CD8-positive, alpha-beta memory T cell (primary cell): ENCODE measurements around the gene OPCML. TPM values are rescaled to one million over a fixed set of nuclear protein-coding genes. Genes with fewer than 3 reads are reported as not detected.

Source experiments
- CTCF ChIA-PET: fragments of 350-600 bp; sonication (Branson Sonifier 250); formaldehyde crosslinking; loops from one replicate; lab custom pipeline; 2021; ENCODE audit warnings: antibody characterized with exemption; lab: Charles Lee
- POLR2A ChIA-PET: fragments of 350-600 bp; sonication (Branson Sonifier 250); formaldehyde crosslinking; loops from one replicate; lab custom pipeline; 2021; ENCODE audit warnings: antibody characterized with exemption; lab: Charles Lee
- DNase-seq, 5 donors: peaks; one replicate each; pipeline versions ENCODE4 v3.0.0 to v3.0.0-alpha.2; 2020 to 2022; ENCODE audit warnings: mixed read lengths in 1 of 5
- H3K27ac ChIP-seq: one replicate; pipeline ENCODE4 v1.7.0; 2013; ENCODE audit warnings: low read depth, mild to moderate bottlenecking, low read length, moderate library complexity
- H3K27me3 ChIP-seq: 2 replicates; pipeline ENCODE4 v1.7.0; 2013; ENCODE audit warnings: low read length, mild to moderate bottlenecking; ENCODE audit not compliant: insufficient read depth, poor library complexity, severe bottlenecking
- H3K36me3 ChIP-seq: 2 replicates; pipeline ENCODE4 v1.7.0; 2013; ENCODE audit warnings: mild to moderate bottlenecking, low read length, moderate library complexity; ENCODE audit not compliant: insufficient read depth
- H3K4me1 ChIP-seq: 2 replicates; pipeline ENCODE4 v1.7.0; 2013; ENCODE audit warnings: mild to moderate bottlenecking, low read length, moderate library complexity; ENCODE audit not compliant: insufficient read depth
- H3K4me3 ChIP-seq: 2 replicates; pipeline ENCODE4 v1.7.0; 2013; ENCODE audit warnings: mild to moderate bottlenecking, low read length
- H3K9me3 ChIP-seq: 2 replicates; pipeline ENCODE4 v1.7.0; 2013; ENCODE audit warnings: mild to moderate bottlenecking, low read length
- H3K27ac Mint-ChIP-seq, 8 donors: one replicate each; pipeline ENCODE4 v1.8.0; 2020 to 2021; ENCODE audit warnings: mixed read lengths in 8 of 8, mild to moderate bottlenecking in 6 of 8, inconsistent platforms in 3 of 8, moderate library complexity in 3 of 8
- H3K27me3 Mint-ChIP-seq, 2 donors: one replicate each; pipeline ENCODE4 v1.8.0; 2020 to 2021; ENCODE audit warnings: mixed read lengths in 2 of 2, mild to moderate bottlenecking in 1 of 2, moderate library complexity in 1 of 2
- H3K36me3 Mint-ChIP-seq, 3 donors: one replicate each; pipeline ENCODE4 v1.8.0; 2020 to 2021; ENCODE audit warnings: mixed read lengths in 3 of 3, inconsistent platforms in 1 of 3, mild to moderate bottlenecking in 1 of 3
- H3K4me1 Mint-ChIP-seq, 3 donors: one replicate each; pipeline ENCODE4 v1.8.0; 2020 to 2021; ENCODE audit warnings: mixed read lengths in 3 of 3, inconsistent platforms in 1 of 3, mild to moderate bottlenecking in 1 of 3
- H3K4me3 Mint-ChIP-seq, 7 donors: one replicate each; pipeline ENCODE4 v1.8.0; 2020 to 2021; ENCODE audit warnings: mixed read lengths in 7 of 7, mild to moderate bottlenecking in 6 of 7, moderate library complexity in 4 of 7, inconsistent platforms in 2 of 7
- H3K9me3 Mint-ChIP-seq, 5 donors: one replicate each; pipeline ENCODE4 v1.8.0; 2020 to 2022; ENCODE audit warnings: mixed read lengths in 5 of 5, mild to moderate bottlenecking in 3 of 5, moderate library complexity in 2 of 5, inconsistent platforms in 1 of 5
- polyA plus RNA-seq: library from polyadenylated mRNA; unstranded; fragments of 300-500 nt; fragmentation: Illumina TruSeq; gene quantifications from one replicate; pipeline ENCODE4 v1.2.3, GENCODE V29; 2021
- total RNA-seq, 2 experiments: library from RNA; stranded (reverse); gene quantifications; one replicate each; pipeline ENCODE4 v1.2.3, GENCODE V29; 2021

OPCML gene
- total and polyA plus RNA-seq, 3 experiments from 2014 or later: not detected

- H3K9me3 Mint-ChIP-seq: peaks cover 0 to 9% (median 3%) of the 10 kb centered on the region in 5 donors
- H3K27me3 ChIP-seq: no peaks in the 10 kb centered on the region
- ChIA-PET CTCF (no interaction called here), POLR2A (no interaction called here)
- no peaks in the 10 kb centered on the region for H3K9me3 ChIP-seq
- H3K4me1 ChIP-seq: no peaks in the 10 kb centered on the region
- H3K4me3 ChIP-seq: no peak overlapping the region
- H3K36me3 Mint-ChIP-seq: no peaks in the 10 kb centered on the region
- H3K4me3 Mint-ChIP-seq: no peak overlapping the region
- H3K27me3 Mint-ChIP-seq: peaks cover 0 to 4% of the 10 kb centered on the region in 2 donors
- H3K36me3 ChIP-seq: no peaks in the 10 kb centered on the region
- DNase-seq: no peak
- H3K27ac ChIP-seq: no peak overlapping the region
- no peaks in the 10 kb centered on the region for H3K4me1 Mint-ChIP-seq
- H3K27ac Mint-ChIP-seq: no peak overlapping the region
Measured at GRCh38 chr11:133048270-133048669, 484.0 kb downstream of the OPCML start.

- POLR2A ChIA-PET: no interaction called here
Measured at GRCh38 chr11:133047771-133048115, 484.6 kb downstream of the OPCML start.

GRCh38 chr11:133047036-133047770, 485.1 kb downstream of the OPCML start:
- ChIA-PET POLR2A (no interaction called here), CTCF (no interaction called here)
- H3K4me1 ChIP-seq: no peaks in the 10 kb centered on the region
- H3K9me3 ChIP-seq: no peaks in the 10 kb centered on the region
- no peaks in the 10 kb centered on the region for H3K27me3 ChIP-seq
- no peak for DNase-seq
- no peak overlapping the region for H3K4me3 ChIP-seq
- Mint-ChIP-seq H3K36me3 (no peaks in the 10 kb centered on the region), H3K27me3 (peaks cover 0 to 3% of the 10 kb centered on the region in 2 donors), H3K9me3 (peaks cover 0 to 11% (median 4%) of the 10 kb centered on the region in 5 donors), H3K4me3 (no peak overlapping the region), H3K4me1 (no peaks in the 10 kb centered on the region), H3K27ac (no peak overlapping the region)
- no peak overlapping the region for H3K27ac ChIP-seq
- H3K36me3 ChIP-seq: no peaks in the 10 kb centered on the region

More at GRCh38 chr11:133047771-133048115, 484.6 kb downstream of the OPCML start:
- no peak for DNase-seq
- H3K9me3 Mint-ChIP-seq: peaks cover 0 to 11% (median 4%) of the 10 kb centered on the region in 5 donors
- no peak overlapping the region for H3K27ac Mint-ChIP-seq
- no peaks in the 10 kb centered on the region for H3K9me3 ChIP-seq
- no peak overlapping the region for H3K4me3 ChIP-seq
- H3K4me3 Mint-ChIP-seq: no peak overlapping the region
- no peaks in the 10 kb centered on the region for H3K4me1 ChIP-seq
- no peak overlapping the region for H3K27ac ChIP-seq
- peaks cover 0 to 4% of the 10 kb centered on the region in 2 donors for H3K27me3 Mint-ChIP-seq
- H3K4me1 Mint-ChIP-seq: no peaks in the 10 kb centered on the region
- CTCF ChIA-PET: no interaction called here
- H3K36me3 Mint-ChIP-seq: no peaks in the 10 kb centered on the region
- H3K27me3 ChIP-seq: no peaks in the 10 kb centered on the region
- H3K36me3 ChIP-seq: no peaks in the 10 kb centered on the region

- H3K4me3 ChIP-seq: no peak overlapping the region
- CTCF ChIA-PET: no interaction called here
- no peak overlapping the region for H3K4me3 Mint-ChIP-seq
- POLR2A ChIA-PET: no interaction called here
- H3K27me3 Mint-ChIP-seq: peaks cover 0 to 3% of the 10 kb centered on the region in 2 donors
- no peak for DNase-seq
- peaks cover 0 to 9% (median 4%) of the 10 kb centered on the region in 5 donors for H3K9me3 Mint-ChIP-seq
- no peaks in the 10 kb centered on the region for H3K4me1 ChIP-seq
- no peaks in the 10 kb centered on the region for H3K27me3 ChIP-seq
- H3K36me3 ChIP-seq: no peaks in the 10 kb centered on the region
- H3K9me3 ChIP-seq: no peaks in the 10 kb centered on the region
- H3K4me1 Mint-ChIP-seq: no peaks in the 10 kb centered on the region
- H3K27ac ChIP-seq: no peak overlapping the region
- no peak overlapping the region for H3K27ac Mint-ChIP-seq
- no peaks in the 10 kb centered on the region for H3K36me3 Mint-ChIP-seq
Measured at GRCh38 chr11:133046252-133046651, 486.0 kb downstream of the OPCML start.

- no peaks in the 10 kb centered on the region for H3K27me3 ChIP-seq
- Mint-ChIP-seq H3K27me3 (peaks cover 0 to 5% of the 10 kb centered on the region in 2 donors), H3K4me3 (no peak overlapping the region), H3K27ac (no peak overlapping the region), H3K36me3 (no peaks in the 10 kb centered on the region), H3K4me1 (no peaks in the 10 kb centered on the region), H3K9me3 (peaks cover 0 to 8% (median 5%) of the 10 kb centered on the region in 5 donors)
- ChIA-PET CTCF (no interaction called here), POLR2A (no interaction called here)
- DNase-seq: no peak
- no peaks in the 10 kb centered on the region for H3K9me3 ChIP-seq
- no peaks in the 10 kb centered on the region for H3K4me1 ChIP-seq
- no peaks in the 10 kb centered on the region for H3K36me3 ChIP-seq
- H3K27ac ChIP-seq: no peak overlapping the region
- no peak overlapping the region for H3K4me3 ChIP-seq
Measured at GRCh38 chr11:133041928-133042882, 490.1 kb downstream of the OPCML start.

- CTCF ChIA-PET: no interaction called here
- POLR2A ChIA-PET: no interaction called here
- no peak overlapping the region for H3K27ac Mint-ChIP-seq
Measured at GRCh38 chr11:133041181-133041580, 491.1 kb downstream of the OPCML start.

GRCh38 chr11:133040289-133040900, 491.9 kb downstream of the OPCML start:
- Histone ChIP-seq H3K27ac (no peak overlapping the region), H3K36me3 (no peaks in the 10 kb centered on the region), H3K9me3 (no peaks in the 10 kb centered on the region), H3K4me3 (no peak overlapping the region), H3K4me1 (no peaks in the 10 kb centered on the region), H3K27me3 (no peaks in the 10 kb centered on the region)
- no peak for DNase-seq
- no peak overlapping the region for H3K4me3 Mint-ChIP-seq
- CTCF ChIA-PET: no interaction called here
- POLR2A ChIA-PET: no interaction called here
- no peak overlapping the region for H3K27ac Mint-ChIP-seq
- peaks cover 0 to 8% (median 3%) of the 10 kb centered on the region in 5 donors for H3K9me3 Mint-ChIP-seq
- no peaks in the 10 kb centered on the region for H3K4me1 Mint-ChIP-seq
- no peaks in the 10 kb centered on the region for H3K36me3 Mint-ChIP-seq
- H3K27me3 Mint-ChIP-seq: peaks cover 0 to 6% of the 10 kb centered on the region in 2 donors

More at GRCh38 chr11:133041181-133041580, 491.1 kb downstream of the OPCML start:
- Mint-ChIP-seq H3K4me1 (no peaks in the 10 kb centered on the region), H3K27me3 (peaks cover 0 to 6% of the 10 kb centered on the region in 2 donors), H3K4me3 (no peak overlapping the region), H3K9me3 (peaks cover 0 to 8% (median 3%) of the 10 kb centered on the region in 5 donors), H3K36me3 (no peaks in the 10 kb centered on the region)
- H3K27me3 ChIP-seq: no peaks in the 10 kb centered on the region
- H3K36me3 ChIP-seq: no peaks in the 10 kb centered on the region
- H3K4me1 ChIP-seq: no peaks in the 10 kb centered on the region
- H3K9me3 ChIP-seq: no peaks in the 10 kb centered on the region
- no peak overlapping the region for H3K4me3 ChIP-seq
- no peak overlapping the region for H3K27ac ChIP-seq
- no peak for DNase-seq
